HG03025 (cell line): Measurements from ENCODE around the gene IFNLR1.

Experiments used
- ATAC-seq: cut with Tn5 transposase; IDR thresholded peaks from one replicate; pipeline ENCODE4 v1.9.1; 2021; ENCODE audit warnings: mild to moderate bottlenecking, moderate library complexity; ENCODE audit not compliant: unreplicated experiment, low FRiP score

Gene IFNLR1

DNA sequence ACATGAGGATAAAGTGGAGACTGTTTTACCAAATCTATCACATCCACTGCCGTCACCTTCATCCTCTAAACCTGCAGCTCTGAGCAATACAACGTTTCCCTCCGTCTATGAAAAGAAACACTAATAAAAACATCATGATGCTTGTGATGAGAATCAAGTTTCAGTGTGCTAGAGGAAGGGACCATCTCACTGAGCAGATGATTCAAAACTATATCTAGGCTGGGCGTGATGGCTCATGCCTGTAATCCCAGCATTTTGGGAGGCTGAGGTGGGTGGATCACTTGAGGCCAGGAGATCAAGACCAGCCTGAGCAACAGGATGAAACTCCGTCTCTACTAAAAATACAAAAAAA lies 60.4 kb downstream of the IFNLR1 start:
- ATAC-seq, result no peak

- ATAC-seq, result no peak
Observed at GRCh38 chr1:24126018-24126671, 60.9 kb downstream of the IFNLR1 start.

- ATAC-seq, result no peak
Observed at GRCh38 chr1:24125456-24125855, 61.6 kb downstream of the IFNLR1 start.

DNA sequence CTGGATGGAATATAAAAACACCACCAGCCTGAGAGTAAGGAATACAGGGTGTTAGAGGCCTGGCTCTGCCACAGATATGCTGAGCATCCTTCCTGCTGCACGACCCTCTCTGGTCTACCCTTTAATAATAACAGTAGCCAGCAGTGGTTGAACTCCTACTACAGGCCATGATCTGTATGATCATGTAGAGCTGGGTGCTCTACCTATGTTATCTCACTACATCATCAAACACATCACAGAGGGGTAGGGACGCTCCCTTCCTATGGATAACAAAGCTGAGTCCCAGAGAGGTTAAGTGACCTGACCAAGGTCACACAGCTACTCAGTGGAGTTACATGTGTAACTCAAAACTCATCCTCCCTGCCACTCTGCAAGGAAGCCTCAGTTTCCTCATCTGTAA lies 62.1 kb downstream of the IFNLR1 start:
- ATAC-seq, result no peak

DNA sequence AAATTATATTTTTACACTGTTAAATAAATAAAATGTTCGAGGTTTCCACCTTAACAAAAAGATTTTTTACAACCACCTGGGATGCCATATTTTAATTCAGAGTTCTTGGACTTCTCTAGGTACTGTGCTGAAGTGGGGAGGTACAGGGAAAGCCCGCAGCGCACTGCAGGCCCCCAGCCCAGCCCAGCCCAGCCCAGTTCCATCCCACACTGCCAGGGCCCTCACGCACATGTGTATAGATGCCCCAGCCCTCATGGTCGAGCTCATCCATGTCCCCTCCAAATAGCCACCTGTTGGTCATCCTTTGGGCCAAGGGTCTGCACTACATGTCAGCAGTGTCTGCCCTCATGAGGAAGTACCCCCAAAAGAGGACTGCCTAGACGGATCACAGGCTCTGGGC lies 63.5 kb downstream of the IFNLR1 start:
- no peak for ATAC-seq

GRCh38 chr1:24122776-24123175 lies 64.3 kb downstream of the IFNLR1 start:
- ATAC-seq, result no peak

GRCh38 chr1:24121406-24121805 lies 65.7 kb downstream of the IFNLR1 start:
- no peak for ATAC-seq

- ATAC-seq, result no peak
Observed at GRCh38 chr1:24120965-24121364, 66.1 kb downstream of the IFNLR1 start.

DNA sequence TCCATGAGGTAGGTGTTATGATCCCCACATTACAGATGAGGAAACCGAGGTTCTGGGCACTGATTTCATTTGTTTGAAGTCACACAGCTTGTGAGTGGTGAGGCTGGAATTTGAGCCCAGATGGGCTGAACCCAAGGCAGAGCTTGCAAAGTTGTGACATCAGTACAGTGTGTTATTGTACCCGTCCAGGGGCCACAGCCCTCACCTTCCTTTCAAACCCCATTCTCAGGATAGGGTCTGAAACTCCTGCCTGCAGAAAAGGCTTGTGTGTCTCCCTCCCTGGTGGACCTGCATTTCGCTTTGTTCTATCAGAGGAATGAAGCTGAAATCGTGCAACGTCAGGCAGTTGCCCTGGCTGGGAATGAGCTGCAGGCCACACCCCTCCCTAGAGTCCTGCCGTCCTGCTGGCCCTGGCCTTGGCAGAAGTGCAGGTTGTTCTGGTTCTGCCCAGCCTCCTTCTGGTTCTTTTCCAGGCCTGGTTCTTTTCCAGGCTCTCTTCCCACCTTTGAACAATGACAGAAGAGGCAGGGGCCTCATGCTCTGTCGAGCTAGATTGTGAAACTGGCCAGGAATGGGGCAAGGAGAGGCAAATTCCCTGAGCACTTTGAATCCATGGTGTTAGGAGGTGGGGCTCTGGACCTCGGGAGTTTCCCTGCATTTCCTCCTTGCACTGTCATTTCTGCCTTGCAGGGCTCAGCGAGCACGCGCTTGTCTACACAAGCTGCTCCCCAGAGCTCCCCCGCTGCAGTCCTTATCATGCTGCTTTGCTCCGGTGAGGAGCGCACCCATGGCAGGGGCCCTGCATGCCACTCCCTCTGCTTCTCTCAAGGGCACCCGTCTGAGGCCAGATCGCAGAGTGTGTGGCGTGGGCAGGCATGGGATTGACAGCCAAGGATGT lies 67.0 kb downstream of the IFNLR1 start:
- ATAC-seq, result no peak

DNA sequence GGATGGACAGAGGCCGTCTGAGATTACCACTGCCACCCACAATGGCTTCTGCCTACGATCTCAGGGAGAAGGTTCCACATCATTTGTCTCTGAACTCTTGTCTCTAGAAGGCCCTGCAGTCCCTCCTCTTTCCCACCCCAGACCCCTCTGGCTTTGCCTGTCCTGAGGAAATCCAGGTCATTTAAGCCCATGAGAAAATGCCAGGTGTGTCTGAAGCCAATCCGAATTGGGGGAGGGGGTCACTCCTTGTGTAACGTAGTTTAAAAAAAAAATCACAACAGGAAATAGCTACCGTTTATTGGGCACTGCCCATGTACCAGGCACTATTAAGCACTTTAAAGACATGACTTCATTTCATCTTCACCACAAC lies 67.6 kb downstream of the IFNLR1 start:
- ATAC-seq, result no peak

DNA sequence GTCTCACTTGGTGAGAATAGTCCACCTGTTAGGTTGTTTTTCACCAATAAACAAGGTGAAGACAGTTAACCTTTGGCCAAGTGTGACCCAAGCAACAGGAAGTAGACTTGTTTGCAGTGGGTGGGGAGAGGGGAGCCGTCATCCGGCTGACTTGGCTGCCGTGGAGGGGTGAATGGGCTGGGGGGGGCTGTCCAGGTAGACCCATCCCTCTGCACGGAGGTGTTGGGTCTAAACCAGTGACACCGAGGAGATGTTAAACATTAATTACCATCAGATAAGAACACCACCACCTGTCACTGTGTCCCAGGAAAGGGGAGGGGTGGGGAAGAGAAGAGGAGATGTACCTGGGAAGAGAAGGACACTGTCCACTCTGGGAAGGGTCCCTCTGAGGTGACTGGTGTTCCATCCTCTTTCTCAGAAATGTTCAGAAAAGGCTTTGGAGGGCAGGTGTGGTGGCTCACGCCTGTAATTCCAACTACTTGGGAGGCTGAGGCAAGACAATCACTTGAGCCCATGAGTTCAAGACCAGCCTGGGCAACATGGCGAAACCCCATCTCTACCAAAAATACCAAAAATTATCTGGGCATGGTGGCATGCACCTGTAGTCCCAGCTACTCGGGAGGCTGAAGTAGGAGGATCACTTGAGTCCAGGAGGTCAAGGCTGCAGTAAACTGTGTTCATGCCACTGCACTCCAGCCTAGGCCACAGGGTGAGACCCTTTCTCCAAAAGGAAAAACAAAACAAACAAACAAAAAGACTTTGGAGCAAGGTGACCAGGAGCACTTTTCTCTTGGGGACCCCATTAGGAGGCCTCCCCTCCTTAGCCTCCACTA lies 68.5 kb downstream of the IFNLR1 start:
- ATAC-seq, result no peak

DNA sequence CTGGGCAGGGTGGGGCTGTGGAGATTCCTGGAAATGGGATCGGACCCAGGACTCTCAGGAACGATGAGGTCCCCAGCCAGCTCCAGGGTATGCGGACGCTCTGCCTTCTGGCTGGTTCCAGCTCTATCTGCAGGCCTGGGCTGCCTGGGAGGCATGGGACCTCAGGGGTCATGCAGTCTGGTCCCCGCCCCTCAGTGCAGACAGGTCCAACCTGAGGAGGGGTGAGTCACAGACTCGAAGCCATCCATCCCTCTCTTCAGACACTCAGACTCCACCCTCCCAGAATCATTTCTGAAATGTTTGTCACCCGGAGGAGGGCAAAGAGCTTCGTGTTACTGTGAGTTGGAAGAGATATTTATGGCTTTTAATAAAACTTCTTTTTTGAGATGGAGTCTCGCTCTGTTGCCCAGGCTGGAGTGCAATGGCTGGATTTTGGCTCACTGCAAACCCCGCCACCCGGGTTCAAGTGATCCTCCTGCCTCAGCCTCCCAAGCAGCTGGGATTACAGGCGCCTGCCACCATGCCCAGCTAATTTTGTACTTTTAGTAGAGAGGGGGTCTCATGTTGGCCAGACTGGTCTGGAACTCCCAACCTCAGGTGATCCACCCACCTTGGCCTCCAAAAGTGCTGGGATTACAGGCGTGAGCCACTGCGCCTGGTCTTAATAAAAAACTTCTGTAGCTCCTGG lies 69.2 kb downstream of the IFNLR1 start:
- no peak for ATAC-seq

DNA sequence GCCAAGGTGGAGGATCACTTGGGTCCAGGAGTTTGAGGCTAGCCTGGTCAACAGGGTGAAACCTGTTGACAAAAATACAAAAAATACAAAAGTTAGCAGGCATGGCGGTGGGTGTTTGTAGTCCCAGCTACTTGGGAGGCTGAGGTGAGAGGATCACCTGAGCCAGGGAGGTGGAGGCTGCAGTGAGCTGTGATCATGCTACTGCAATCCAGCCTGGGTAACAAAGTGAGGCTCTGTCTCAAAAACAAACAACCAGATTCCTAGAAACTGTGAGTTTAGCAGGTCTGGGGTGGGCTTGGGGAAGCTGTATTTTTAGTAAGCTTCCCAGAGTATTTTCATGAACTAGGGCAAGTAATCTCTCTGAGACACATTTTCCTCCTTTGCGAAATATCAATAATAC lies 70.0 kb downstream of the IFNLR1 start:
- no peak for ATAC-seq

GRCh38 chr1:24114753-24115152 lies 72.3 kb downstream of the IFNLR1 start:
- no peak for ATAC-seq

DNA sequence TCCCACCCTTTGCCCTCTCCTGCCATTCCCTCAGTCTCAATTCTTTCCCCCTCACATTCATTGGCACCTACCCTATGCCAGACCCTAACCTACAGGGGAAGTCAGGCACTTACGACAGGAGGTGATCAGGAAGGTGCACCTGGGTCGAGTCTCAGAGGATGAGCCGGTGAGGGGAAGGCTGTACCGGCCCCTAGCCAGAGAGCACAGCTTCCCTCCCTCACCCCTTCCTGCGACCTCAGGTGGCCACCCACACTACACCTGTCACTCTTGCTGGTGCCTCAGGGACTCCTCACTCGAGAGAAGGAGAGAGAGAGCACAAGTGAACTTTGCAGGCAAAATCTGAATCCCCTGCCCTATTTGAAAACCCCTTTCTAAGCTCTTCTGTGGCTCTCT lies 73.5 kb downstream of the IFNLR1 start:
- no peak for ATAC-seq

- no peak for ATAC-seq
Observed at GRCh38 chr1:24111996-24112779, 74.9 kb downstream of the IFNLR1 start, which contains the start of gene MYOM3. TSS of gene MYOM3 (minus strand) at chr1:24112135. CDS start at chr1:24108636, 3,499 bp downstream.

DNA sequence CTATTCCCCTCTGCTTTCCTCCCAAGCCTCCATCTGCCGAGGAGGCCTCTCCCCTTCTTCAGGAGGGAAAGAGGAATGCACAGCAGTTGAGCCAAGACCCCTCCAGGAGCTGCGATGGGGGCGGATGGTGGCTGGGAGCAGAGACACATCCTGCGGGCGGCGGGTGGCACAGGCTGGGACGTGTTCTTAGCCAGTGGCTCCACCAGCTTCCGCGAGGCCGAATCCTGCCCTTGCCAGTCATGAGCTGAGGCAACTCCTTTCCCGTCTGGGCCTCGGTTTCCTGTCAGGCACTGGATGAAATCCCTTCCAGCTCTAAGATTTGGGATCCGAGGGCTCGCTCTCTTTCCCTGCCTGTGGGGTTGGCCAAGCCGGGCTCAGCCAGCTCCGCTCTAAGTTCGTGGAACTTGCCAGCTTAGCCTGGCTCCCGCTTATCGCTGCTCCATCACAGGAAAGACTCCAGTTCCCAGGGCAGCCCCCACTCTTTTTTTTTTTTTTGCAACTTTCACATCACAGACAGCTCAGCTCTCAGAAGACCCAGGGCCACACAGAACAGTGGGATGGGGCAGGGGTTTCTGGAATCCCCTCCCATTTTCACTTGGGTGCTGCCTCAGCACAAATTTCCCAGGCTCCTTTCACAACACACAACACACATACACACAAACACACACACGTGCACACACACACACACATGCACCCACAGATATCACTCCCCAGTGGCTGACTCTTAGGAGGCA lies 75.7 kb downstream of the IFNLR1 start:
- no peak for ATAC-seq

DNA sequence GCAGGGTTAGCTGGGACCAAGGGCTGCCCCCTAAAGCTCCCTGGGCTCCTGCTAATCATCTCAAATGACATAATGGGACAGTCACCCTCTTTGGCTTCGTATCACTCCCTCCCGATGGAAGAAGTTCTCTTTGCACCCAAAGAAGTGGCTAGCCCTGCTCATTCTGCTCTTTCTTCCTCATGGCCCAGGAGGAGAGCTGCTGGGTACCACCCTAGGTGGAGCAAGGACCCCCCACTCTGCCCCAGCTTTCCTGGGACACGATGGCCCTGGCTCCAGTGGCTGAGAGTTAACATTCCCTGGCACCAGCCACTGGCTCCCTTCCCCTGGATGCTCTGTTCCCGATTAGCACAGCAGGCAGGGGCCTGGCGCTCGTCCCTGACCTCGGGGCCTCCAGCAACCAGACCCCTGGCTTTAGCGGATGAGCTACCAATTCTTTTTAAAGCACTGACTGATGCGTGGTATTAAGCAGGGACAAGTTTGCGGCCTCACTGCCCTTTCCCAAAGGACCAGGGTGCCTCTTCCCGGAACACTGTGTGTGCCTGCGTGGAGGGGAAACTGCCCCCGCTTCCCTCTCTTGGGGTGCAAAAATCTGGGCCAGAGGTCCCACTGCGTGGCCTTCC lies 76.3 kb downstream of the IFNLR1 start:
- no peak for ATAC-seq
